ENCODE data around the gene SRGAP2C.
"Not testable (repeated sequence)": the region's sequence is repeated elsewhere in the genome, so short reads cannot be mapped to it uniquely, and the experiment has no call there.

GRCh38 chr1:121216676-121217075 is 31.9 kb downstream of the SRGAP2C start:
- TF ChIP-seq CTCF (IDR thresholded peaks at IDR 0.05; ENCODE audit: low read depth, low read length, missing input control); GABPA (IDR thresholded peaks at IDR 0.05 in 1 of 2, conservative IDR thresholded peaks at IDR 0.05 in 1 of 2); ZBTB33 (IDR thresholded peaks at IDR 0.05); RAD21 (IDR thresholded peaks at IDR 0.05); TAF1 (conservative IDR thresholded peaks at IDR 0.05); EGR1 (IDR thresholded peaks at IDR 0.05; ENCODE audit: low read depth in 2 of 2); HNF4A (conservative IDR thresholded peaks at IDR 0.05); JUND (IDR thresholded peaks at IDR 0.05); SP1 (IDR thresholded peaks at IDR 0.05); RXRA (IDR thresholded peaks at IDR 0.05); MAX (IDR thresholded peaks at IDR 0.05); FOXA1 (IDR thresholded peaks at IDR 0.05): not testable (repeated sequence)
- TF ChIP-seq, protein P1, sequence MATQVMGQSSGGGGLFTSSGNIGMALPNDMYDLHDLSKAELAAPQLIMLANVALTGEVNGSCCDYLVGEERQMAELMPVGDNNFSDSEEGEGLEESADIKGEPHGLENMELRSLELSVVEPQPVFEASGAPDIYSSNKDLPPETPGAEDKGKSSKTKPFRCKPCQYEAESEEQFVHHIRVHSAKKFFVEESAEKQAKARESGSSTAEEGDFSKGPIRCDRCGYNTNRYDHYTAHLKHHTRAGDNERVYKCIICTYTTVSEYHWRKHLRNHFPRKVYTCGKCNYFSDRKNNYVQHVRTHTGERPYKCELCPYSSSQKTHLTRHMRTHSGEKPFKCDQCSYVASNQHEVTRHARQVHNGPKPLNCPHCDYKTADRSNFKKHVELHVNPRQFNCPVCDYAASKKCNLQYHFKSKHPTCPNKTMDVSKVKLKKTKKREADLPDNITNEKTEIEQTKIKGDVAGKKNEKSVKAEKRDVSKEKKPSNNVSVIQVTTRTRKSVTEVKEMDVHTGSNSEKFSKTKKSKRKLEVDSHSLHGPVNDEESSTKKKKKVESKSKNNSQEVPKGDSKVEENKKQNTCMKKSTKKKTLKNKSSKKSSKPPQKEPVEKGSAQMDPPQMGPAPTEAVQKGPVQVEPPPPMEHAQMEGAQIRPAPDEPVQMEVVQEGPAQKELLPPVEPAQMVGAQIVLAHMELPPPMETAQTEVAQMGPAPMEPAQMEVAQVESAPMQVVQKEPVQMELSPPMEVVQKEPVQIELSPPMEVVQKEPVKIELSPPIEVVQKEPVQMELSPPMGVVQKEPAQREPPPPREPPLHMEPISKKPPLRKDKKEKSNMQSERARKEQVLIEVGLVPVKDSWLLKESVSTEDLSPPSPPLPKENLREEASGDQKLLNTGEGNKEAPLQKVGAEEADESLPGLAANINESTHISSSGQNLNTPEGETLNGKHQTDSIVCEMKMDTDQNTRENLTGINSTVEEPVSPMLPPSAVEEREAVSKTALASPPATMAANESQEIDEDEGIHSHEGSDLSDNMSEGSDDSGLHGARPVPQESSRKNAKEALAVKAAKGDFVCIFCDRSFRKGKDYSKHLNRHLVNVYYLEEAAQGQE (IDR thresholded peaks at IDR 0.05) = not testable (repeated sequence)
